Measurements from ENCODE around the gene IFT20.
"Not testable (repeated sequence)": the region's sequence is repeated elsewhere in the genome, so short reads cannot be mapped to it uniquely, and the experiment has no call there.

IFT20 gene

DNA sequence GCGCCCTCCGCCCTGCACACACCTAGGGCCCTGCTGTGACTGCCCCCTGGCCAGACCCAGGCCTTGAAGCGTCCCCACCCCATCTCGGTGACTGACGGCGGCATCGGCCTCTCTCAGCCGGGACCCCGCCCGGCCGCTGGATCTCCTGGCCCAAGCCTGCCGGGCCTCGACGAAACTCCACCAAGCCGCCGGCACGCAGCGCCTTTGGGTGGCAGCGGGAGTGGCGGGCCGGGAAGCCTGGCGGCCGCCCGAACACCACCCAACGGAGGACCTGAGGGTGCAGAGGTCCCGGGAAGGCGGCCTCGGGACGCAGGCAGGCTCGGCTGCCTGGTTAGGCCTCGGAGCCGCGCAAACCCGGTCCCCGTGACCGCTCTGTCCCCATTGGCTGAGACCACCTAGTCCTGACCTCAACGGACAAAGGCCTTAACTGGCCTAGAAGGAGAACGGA lies 28.3 kb downstream of the IFT20 start:
- DNase-seq (ENCODE audit: low spot score): no peak

DNA sequence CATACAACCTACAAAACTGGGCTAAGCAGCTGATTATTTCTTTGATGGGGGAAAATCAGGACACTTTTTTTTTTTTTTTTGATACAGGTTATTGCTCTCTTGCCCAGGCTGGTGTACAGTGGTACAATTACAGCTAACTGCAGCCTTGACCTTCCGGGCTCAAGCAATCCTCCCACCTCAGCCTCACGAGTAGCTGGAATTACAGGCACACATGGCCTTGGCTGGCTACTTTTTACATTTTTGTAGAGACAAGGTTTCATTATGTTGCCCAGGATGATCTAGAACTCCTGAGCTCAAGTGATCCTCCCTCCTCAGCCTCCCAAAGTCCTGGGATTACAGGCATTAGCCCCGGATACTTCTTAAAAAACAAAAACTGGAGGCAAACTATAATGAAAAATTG lies 36.8 kb downstream of the IFT20 start:
- no peak for DNase-seq (ENCODE audit: low spot score)

DNA sequence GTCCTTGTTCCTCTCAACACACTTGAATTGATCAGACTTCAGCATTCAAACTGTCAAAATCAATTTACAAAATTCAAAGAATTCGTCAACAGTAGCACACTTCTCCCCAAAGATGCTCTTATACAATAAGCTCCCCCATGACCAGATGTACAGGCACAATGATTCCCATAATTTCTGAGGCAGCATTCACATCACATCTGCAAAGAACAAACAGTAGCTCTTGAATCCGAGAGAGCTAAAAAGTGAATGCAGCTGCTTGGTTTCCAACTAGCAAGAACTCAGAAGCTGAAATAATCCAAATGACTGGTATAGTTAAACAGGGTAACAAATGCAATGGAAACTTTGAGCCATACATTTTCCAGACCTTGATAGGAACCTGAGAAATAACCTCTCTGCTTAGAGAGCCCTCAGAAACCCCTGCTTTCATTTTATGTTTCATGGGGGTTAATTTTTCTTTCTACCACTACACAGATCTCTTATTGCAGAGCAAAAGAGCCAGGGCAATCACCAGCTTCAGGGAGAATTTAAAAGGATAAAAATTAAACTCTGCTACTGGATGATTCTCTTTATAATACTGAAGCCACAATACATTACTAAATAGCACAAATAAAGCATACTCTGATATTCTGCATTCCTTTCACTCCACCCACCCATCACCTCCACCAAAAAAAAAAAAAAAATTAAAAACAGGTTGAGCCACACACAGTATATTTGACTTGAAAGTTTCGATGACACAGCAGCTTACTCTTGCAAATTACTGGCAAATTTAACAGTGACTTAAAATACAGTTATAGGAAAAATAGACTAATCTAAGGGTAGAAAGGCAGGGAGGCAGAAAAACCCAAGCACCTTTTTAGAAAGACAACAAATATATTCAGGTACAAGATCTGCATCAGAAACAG lies 39.3 kb downstream of the IFT20 start:
- peak; percentile 10 for DNase-seq (ENCODE audit: low spot score)

DNA sequence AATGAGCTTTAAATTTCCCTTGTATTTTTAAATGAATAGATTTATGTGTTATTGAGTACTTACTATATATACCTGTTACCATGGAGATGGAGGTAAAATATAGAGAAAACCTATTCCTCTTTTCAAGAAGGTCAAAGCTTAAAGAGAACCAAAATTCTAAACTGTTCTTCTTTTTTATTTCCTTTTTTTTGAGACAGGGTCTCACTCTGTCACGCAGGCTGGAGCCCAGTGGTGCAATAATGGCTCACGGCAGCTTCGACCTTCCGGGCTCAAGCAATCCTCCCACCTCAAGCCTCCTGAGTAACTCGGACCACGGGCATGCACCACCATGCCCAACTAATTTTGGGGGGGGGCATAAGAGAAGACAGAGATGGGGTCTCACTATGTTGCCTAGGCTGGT lies 41.3 kb downstream of the IFT20 start:
- DNase-seq (ENCODE audit: low spot score): no peak

DNA sequence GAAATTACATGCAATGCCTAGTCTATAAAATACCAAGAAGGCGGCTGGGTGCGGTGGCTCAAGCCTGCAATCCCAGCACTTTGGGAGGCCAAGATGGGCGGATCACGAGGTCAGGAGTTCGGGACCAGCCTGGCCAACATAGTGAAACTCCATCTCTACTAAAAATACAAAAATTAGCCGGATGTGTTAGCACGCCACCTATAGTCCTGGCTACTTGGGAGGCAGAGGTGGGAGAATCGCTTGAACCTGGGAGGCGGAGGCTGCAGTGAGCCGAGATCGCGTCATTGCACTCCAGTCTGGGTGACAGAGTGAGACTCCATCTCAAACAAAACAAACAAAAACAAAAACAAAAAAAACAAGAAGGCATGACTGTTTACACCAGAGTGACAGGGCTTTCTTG lies 42.4 kb downstream of the IFT20 start:
- not testable (repeated sequence) for DNase-seq (ENCODE audit: low spot score)

DNA sequence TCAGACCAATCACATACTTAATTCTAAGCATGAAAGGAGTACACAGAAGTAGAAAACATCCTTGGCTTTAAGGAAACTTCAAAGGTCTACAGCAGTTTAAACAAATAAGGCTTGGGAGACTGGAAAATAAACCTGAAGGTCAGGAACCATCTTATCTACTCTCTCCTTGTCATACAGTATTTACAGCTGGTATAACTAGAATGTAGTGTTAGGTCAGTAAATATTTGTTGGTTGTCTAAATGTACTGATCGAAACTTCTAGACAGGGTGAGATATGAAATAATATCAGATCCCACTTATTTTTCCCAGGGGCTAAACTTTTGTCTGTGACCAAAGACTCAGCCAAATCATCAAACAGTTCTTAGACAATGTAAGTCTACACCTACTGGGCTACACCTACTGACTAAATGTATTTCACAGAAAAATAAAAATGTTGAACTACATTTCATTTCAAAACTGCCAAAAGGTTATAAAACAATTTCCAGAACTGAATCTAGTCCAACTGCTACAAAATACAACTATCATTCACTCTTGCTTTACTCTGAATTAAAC lies 43.4 kb downstream of the IFT20 start:
- DNase-seq (ENCODE audit: low spot score): no peak

DNA sequence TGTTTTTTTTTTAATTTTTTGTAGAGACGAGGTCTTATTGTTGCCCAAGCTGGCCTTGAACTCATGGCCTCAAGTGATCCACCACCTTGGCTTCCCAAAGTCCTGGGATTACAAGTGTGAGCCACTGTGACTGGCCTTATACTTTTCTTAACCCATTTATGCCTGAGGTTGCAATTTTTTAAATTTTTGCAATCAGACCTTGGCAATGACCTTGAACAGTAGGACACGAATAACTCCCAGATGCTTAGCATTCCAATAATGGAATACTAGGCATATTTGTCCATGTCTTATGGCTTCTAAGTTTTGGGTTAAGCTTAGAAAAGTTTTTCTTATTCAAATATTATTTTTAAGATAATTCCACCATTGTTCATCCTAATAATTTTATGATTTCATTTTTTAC lies 44.6 kb downstream of the IFT20 start:
- no peak for DNase-seq (ENCODE audit: low spot score)

DNA sequence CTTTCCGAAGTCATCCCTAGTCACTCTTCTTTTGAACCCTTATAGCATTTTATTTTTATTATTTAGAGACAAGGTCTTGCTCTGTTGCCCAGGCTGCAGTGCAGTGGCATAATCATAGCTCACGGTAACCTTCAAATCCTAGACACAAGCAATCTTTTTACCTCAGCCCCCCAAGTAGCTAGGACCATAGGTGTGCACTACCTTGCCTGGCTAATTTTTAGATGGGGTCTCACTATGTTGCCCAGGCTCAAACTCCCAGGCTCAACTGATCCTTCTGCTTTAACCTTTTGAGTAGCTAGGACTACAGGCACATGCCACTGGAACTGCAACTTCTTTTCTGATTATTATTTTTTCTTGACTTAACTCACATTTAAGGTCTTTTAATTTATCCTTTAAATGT lies 49.3 kb downstream of the IFT20 start:
- no peak for DNase-seq (ENCODE audit: low spot score)

DNA sequence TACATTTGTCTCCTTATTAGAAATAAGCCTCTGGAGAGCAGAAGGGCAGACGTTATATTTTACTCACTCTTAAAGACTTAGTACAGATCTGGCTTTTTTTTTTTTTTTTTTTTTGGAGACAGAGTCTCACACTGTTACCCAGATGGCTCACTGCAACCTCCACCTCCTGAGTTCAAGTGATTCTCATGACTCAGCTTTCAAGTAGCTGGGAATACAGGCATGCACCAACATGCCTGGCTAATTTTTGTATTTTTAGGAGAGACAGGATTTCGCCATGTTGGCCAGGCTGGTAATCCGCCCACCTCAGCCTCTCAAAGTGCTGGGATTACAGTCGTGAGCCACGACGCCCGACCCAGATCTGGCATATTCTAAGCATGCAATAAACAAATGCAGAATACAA lies 52.7 kb downstream of the IFT20 start:
- DNase-seq (ENCODE audit: low spot score): no peak

DNA sequence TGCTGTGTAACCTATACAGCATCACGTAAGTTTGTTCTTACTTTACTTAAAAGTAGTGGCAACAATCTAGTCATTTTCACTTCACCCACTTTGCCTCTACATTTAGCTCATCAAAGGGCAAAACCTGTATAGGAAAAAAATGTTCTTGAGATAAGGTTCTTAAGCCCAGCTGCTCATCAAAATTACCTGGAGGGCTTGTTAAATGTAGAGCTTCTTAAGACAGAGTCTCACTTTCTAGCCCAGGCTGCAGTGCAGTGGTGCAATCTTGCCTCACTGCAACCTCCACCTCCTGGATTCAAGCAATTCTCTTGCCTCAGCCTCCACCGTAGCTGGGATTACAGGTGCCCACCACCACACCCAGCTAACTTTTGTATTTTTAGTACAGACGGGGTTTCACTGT lies 54.4 kb downstream of the IFT20 start:
- no peak for DNase-seq (ENCODE audit: low spot score)

DNA sequence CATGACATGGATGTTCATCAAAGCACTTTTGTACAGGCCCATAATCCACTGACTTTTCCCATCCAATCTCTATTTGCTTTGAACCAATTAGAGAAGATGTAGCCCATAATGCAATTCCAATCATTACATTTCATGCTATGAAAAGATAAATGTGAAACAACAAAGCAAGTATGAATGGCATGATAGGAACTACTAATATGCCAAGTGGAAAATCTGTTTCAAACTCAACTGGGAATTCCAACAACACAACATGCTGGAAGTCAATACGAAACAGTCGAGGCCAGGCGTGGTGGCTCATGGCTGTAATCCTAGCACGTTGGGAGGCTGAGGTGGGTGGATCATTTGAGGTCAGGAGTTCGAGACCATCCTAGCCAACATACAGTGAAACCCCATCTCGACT lies 55.9 kb downstream of the IFT20 start:
- DNase-seq (ENCODE audit: low spot score): no peak

All from activated CD4-positive, alpha-beta T cell treated with anti-CD3 and anti-CD28 coated beads, Interleukin-2, Interleukin-4, amounts not matched to agents 100 ng/mL and 50 ng/mL, durations not matched to agents 16 hours and 8 hours (primary cell).